Fibroblast of the aortic adventitia (primary cell): ENCODE data around the gene ZFP92. TPM values are rescaled to one million over a fixed set of nuclear protein-coding genes. Genes with fewer than 3 reads are reported as not detected.
"Not testable (repeated sequence)": the region's sequence is repeated elsewhere in the genome, so short reads cannot be mapped to it uniquely, and the experiment has no call there.

Source experiments
- DNase-seq: peaks from one replicate; pipeline ENCODE4 v3.0.0-alpha.2; 2010; ENCODE audit warnings: low read depth
- H3K4me3 ChIP-seq: 2 replicates; pipeline ENCODE4 v1.5.1; 2011; ENCODE audit warnings: low read depth, mild to moderate bottlenecking, control low read depth, low read length, moderate library complexity
- total RNA-seq: library from RNA; depleted of rRNA; stranded (reverse); fragments of >200 nt; gene quantifications from 2 replicates; pipeline ENCODE4 v1.2.3, GENCODE V29; 2012; ENCODE audit warnings: low replicate concordance
- TF ChIP-seq, protein P1 (sequence below): IDR thresholded peaks from 2 replicates; pipeline ENCODE4 v1.5.1; 2011; ENCODE audit warnings: mild to moderate bottlenecking, low read length, control low read depth, inconsistent platforms; ENCODE audit not compliant: insufficient read depth

The ZFP92 gene
- total RNA-seq, 1 donor = not detected

DNA sequence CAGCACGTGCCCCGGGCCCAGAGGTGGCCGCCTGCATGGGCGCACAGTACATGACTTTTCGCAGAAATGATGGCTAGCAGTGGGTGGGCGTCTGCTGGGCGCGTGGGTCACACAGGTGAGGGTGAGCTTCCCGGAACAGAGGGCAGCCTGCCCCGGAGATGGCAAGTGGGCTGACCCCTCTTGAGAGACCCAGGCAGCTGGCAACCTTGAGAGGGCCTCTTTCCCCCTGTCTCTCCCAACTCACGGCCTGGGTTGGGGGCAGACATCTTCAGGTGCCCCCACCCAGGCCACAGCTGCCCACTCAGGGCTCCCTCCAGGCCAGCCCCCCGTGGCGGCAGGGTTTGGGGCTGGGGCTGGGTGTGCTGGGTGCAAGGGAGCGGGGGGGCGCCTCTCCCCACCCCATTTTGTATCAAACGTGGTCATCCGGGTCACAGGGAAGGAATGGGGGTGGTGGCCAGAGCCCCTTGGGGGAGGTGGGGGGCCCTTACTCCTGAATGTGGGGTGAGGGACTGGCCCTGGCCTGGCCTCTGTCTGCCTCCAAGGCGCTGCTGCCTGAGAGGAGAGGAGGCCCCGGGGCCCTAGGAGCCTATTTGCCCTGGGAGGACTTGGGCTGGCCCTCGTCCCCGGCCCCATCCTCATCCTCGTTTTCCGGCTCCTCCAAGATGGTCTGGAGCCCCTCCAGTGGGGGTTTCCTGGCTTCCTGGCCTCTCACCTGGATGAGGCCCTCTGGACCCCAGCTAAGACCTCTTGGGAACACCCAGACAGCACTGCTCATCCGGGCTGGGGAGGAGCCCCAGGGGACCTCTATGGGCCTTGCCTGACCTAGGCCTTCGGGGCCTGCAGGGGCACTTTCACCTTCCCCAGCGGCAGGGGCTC, 14.7 kb upstream of the ZFP92 start:
- TF ChIP-seq, protein P1, sequence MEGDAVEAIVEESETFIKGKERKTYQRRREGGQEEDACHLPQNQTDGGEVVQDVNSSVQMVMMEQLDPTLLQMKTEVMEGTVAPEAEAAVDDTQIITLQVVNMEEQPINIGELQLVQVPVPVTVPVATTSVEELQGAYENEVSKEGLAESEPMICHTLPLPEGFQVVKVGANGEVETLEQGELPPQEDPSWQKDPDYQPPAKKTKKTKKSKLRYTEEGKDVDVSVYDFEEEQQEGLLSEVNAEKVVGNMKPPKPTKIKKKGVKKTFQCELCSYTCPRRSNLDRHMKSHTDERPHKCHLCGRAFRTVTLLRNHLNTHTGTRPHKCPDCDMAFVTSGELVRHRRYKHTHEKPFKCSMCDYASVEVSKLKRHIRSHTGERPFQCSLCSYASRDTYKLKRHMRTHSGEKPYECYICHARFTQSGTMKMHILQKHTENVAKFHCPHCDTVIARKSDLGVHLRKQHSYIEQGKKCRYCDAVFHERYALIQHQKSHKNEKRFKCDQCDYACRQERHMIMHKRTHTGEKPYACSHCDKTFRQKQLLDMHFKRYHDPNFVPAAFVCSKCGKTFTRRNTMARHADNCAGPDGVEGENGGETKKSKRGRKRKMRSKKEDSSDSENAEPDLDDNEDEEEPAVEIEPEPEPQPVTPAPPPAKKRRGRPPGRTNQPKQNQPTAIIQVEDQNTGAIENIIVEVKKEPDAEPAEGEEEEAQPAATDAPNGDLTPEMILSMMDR = no peak
- no peak overlapping the region for H3K4me3 ChIP-seq
- DNase-seq = no peak

DNA sequence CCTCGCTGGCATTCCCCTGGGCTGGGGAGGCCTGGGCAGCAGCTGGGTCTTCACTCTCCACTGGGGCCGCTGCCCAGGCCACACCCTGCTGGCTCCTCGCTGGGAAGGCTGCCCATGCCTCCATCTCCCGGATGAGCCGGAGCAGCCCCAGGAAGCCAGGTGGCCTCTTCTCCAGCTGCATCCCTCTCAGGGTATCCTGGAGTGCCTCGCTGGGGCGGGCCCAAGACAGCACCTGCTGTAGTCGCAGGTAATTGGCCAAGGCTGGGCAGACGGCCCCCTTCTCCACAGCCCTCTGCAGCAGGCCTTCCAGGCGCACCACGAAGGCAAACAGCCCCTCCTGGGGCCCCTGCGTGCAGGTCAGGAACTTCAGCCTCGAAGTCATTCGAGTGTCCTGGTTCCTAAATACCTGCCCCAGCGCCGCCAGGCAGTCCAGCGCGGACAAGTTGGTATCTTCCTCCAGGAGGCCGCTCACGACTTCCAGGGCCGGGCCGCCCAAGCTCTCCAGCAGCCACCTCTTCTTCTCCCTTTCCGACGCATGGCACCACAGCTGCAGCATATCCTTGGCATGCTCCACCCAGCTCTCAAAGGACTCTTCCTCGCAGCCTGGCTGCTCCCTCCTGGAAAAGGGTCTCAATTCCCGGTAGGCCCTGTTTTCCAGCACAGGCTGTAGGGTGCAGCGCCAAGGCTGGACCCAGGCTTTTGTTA, 13.9 kb upstream of the ZFP92 start:
- TF ChIP-seq, protein P1 = no peak
- no peak for DNase-seq
- no peak overlapping the region for H3K4me3 ChIP-seq

DNA sequence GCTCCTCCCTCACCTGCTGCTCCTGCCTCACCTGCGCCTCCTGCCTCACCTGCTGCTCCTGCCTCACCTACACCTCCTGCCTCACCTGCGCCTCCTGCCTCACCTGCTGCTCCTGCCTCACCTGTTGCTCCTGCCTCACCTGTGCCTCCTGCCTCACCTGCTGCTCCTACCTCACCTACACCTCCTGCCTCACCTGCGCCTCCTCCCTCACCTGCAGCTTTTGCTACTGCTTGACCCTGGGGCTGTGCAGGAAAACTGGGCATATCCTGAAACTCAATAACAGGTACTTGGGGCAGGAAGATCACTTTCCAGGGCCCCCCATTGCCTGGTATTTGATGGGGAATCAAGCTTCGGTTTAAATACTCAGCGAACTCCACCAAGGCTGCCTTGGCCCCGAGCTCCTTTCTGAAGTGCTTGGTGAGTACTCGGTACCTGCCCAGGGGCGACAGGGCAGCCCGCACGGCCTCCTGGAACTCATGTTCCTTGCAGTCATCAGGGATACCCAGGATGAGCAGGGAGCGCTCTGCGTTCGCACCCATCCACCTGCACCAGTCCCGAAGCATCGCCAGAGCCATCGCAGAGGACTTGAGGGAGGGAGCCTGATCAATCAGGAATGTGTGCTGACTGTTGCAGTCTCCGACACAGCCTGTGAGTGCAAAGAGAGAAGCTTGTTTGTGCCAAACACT, 12.9 kb upstream of the ZFP92 start:
- H3K4me3 ChIP-seq = no peak overlapping the region
- DNase-seq = no peak
- TF ChIP-seq, protein P1 = no peak

DNA sequence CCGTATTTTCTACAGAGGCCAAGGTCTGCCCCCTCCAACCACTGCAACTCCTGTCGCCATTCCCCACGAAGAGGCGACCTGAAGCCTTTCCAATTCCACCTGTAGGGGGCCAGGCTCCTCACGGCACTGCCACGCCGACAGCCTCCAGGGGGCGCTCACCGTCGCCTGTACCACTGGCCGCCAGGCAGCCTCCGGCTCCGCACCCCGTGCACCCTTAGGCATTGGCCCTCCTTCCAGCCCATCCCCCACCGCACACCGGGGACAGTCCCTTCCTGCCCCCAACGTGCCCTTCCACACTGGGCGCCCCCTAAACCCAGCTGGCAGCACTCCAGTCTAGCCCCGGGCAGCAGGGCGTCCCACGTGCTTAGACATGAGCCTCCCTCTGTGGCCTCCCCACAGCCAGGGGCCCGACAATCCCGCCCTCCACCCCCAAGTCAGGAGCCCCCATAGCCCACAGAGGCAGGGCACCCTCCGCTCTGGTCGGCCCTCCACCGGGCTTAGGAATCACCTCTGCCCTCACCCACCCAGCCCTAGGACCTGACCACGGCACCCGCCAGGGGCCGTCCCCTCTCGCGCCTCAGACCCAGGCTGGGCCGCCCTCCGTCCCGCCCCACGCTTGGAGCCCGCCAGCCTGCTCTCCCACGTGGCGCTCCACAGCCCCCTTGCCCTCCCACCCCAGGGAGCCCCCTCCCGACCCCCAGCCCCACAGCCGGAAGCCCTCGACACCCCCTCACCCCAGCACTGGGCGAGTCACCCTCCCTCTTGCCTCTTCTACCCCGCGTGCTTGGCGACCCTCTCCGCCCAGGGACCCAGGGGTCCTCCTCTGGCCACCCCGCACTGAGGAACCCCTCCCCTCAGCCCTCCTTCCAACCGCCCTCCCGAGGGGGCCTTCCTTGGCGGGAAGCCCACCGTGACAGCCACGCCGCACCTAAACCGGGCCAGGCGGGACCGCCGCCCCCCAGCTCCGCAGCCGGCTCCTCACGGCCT, 10.8 kb upstream of the ZFP92 start:
- TF ChIP-seq, protein P1 = peak; percentile 49
- no peak for DNase-seq
- no peak overlapping the region for H3K4me3 ChIP-seq

DNA sequence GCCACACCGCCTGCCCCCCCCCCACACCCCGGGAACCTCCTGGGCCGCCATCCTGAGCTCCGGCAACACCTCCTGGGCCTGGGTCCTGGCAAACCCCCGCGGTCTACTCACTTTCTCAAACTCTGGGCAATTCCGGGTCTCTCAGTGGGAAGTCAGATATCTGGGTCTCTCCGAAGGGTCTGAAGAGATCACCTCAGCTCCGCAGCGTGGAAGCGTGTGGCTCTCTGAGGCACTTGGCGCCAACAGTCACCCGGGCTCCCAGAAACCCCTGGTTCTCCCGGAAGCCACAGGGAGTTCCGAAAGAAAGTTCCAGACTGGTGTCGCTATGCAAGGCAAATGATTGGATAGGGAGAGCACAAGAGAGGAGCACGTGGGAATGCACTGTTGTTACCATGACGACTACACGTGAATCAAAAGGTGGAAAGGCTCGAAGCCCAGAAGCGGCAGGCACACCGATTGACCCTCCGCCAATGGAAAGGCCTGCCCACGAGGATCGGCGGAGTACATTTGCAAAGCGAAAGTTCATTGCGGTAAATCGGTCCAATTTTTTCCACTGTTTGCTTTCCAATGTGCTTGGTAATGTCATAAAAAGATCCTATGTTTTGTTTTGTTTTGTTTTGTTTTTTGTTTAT, 10.0 kb upstream of the ZFP92 start, which contains the start of gene PNMA6E:
Gene PNMA6E, minus strand, starts transcription at position 218 of the 632 bp plus-strand sequence. CDS start 2,501 bp downstream, outside the sequence.
- TF ChIP-seq, protein P1 = no peak
- DNase-seq = no peak
- no peak within 1 kb of the TSS for H3K4me3 ChIP-seq

DNA sequence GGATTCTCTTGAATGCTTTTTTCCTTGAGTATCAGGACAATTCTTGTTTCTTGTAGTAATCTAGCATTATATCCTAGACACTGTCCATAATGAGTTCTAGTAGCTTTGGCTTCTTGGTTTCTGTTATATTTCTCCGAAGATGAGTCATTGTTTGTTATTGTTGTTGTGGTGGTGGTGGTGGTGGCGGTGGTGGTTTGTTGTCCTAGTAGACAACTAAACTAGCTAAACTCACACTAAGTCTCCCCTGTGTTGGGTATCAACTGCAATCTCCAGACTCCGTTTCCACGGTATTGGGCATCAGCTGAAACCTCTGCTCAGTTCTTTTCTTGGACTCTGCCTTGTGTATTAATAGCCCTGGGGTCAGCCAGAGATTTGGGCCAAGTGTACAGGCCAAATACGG, 6.9 kb upstream of the ZFP92 start:
- not testable (repeated sequence) for DNase-seq, H3K4me3 ChIP-seq
